GM19468 (cell line): ENCODE data around the gene TASOR.
"Not testable (repeated sequence)": the region's sequence is repeated elsewhere in the genome, so short reads cannot be mapped to it uniquely, and the experiment has no call there.

ENCODE experiments used
- ATAC-seq: cut with Tn5 transposase; IDR thresholded peaks from one replicate; pipeline ENCODE4 v1.9.1; 2021; ENCODE audit warnings: mild to moderate bottlenecking, moderate library complexity, moderate number of reproducible peaks; ENCODE audit not compliant: unreplicated experiment; ENCODE audit errors: extremely low read depth

Gene TASOR, protein sequence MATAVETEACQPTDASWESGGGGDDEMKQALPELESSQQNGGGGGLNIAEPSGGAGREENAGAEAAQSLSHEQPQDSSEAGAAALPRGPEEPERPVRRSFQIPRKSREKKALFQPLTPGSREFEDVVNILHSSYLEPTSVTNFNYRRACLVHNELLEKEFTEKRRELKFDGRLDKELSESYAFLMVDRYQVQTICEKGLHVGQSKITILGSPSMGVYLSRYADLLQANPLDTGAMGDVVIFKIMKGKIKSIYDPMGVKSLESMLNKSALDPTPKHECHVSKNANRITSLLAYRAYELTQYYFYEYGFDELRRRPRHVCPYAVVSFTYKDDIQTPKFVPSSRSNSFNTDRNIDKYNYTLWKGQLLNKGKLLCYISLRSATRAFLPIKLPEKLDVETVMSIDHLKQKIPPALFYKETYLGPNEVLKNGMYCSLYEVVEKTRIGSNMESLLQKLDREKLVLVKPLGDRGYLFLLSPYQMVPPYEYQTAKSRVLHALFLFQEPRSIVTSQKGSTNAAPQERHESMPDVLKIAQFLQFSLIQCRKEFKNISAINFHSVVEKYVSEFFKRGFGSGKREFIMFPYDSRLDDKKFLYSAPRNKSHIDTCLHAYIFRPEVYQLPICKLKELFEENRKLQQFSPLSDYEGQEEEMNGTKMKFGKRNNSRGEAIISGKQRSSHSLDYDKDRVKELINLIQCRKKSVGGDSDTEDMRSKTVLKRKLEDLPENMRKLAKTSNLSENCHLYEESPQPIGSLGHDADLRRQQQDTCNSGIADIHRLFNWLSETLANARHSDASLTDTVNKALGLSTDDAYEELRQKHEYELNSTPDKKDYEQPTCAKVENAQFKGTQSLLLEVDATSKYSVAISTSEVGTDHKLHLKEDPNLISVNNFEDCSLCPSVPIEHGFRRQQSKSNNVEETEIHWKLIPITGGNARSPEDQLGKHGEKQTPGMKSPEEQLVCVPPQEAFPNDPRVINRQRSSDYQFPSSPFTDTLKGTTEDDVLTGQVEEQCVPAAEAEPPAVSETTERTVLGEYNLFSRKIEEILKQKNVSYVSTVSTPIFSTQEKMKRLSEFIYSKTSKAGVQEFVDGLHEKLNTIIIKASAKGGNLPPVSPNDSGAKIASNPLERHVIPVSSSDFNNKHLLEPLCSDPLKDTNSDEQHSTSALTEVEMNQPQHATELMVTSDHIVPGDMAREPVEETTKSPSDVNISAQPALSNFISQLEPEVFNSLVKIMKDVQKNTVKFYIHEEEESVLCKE (N-terminal part only)

DNA sequence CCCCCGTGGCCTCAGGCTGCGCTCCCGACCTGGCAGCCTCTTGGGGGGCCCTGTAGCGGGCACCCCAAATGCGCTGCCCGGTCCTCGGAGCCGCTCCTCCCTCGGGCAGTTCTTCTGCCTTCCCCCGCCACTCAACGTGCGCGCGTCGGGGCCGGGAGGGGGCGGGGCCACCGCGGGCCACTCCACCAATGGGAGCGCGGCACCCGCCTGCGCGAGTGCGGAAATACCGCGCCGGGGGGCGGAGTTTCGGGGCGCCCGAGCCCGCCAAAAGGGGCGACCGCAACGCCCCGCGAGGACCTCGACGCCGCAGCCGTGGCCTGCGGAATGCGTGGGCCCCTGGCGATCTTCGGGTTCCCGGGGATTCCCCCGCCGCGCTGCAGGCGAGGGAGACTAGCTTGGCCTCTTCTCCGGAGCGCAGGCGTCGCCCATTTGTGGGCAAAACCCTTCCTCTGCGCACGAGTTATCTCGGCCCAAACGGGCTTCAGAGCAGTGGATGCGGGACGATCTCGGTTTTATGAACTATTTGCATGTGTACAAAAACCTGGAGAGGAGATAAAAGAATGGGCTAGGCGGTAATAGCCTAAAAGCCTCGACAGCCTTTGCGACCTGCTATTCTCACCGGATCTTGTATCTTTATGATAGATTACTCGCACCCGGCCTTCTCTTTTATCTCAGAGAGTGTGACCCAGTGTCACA is at the start of gene TASOR:
TASOR (minus strand) TSS at position 144 of the 696 bp plus-strand sequence. CDS start 259 bp downstream, outside the sequence.
- ATAC-seq, result peak; percentile 54

DNA sequence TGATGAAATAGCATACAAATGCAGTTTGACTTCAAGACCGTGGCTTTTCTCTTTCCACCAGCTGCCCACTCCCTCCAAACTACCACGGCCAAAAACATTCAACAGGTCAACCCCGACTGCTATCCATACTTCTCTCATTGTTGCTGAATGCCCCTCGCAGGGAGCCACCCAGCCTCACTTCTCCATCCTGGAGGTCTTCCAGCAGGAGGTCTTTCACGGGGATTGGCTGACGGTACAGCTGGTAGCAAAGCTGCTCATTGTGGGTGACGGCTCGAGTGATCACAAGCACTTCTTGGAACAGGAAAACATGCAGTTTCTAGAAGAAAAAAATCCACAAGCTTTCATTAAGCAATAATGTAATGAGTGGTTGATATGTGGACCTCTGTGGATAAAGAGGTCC is 49.0 kb upstream of the TASOR start:
- ATAC-seq, result no peak

DNA sequence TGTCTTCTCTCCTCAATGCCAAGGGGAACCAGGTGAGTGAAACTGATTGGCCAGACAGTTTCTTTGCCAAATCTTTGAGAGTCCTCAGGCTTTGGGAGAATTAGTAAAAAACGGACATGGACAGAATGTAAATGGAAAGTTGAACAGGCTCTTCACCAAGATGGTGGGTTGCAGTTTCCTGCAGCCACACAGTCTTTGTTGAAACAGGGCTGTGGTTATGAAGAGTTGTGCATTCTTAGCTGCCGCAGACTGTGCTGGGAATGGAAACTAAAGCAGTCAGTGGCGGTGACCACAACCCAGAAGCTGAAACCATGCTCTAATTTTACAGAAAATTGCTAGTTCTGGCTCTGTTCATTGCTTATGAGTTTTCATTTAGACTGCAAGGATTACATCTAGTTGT is 42.1 kb upstream of the TASOR start:
- ATAC-seq, result peak; percentile 78

DNA sequence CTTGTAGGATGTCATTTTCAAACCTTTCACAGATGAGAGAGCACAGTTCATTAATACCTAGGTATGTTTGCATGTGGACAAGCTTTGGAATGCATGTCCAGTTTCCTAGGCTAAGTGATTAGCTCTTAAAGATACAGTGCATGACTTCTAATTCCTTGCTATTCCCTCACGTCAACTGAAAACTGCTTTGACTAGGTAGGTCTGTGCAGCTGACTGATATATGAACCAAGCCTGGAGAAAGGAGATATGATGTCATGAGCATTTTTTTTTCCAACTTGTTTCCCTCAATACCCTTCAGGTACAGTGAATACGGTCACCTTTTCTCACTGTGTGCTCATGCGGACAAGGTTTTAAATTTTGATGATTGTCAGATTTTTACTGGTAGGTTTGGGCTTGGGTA is 41.6 kb upstream of the TASOR start:
- no peak for ATAC-seq

GRCh38 chr3:56720849-56721248 is 37.8 kb upstream of the TASOR start:
- no peak for ATAC-seq

DNA sequence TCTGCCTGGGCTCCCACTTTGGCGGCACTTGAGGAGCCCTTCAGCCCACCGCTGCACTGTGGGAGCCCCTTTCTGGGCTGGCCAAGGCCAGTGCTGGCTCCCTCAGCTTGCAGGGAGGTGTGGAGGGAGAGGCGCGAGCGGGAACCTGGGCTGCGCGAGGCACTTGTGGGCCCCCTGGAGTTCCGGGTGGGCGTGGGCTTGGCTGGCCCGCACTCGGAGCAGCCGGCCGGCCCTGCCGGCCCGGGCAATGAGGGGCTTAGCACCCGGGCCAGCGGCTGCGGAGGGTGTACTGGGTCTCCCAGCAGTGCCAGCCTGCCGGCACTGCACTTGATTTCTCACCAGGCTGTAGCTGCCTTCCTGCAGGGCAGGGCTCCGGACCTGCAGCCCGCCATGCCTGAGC is 35.7 kb upstream of the TASOR start:
- ATAC-seq, result not testable (repeated sequence)

DNA sequence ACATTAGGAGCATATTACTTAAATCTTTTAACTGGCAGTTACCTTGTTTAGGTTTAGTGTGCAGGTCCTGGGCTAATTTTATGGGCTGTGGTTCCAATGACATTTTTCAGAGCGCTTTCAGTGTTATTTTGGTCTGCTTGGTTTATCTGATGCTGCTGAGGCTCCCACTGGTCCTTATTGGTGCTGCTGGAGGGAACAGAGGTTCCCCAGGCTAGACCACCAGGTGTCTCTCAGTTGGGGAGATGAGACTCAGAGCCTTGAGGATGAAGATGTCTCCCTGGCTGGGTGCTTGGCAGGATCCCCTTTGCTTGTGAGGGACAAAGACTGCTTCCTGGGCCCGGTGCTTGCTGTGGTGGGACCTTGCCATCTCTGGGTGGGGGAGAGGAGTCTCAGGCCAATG is 28.3 kb upstream of the TASOR start:
- no peak for ATAC-seq

- not testable (repeated sequence) for ATAC-seq
Measured at GRCh38 chr3:56707412-56707811, 24.3 kb upstream of the TASOR start.

- no peak for ATAC-seq
Measured at GRCh38 chr3:56706629-56707028, 23.6 kb upstream of the TASOR start.

GRCh38 chr3:56704706-56705105 is 21.6 kb upstream of the TASOR start:
- no peak for ATAC-seq

- no peak for ATAC-seq
Measured at GRCh38 chr3:56702490-56703315, 19.6 kb upstream of the TASOR start.

DNA sequence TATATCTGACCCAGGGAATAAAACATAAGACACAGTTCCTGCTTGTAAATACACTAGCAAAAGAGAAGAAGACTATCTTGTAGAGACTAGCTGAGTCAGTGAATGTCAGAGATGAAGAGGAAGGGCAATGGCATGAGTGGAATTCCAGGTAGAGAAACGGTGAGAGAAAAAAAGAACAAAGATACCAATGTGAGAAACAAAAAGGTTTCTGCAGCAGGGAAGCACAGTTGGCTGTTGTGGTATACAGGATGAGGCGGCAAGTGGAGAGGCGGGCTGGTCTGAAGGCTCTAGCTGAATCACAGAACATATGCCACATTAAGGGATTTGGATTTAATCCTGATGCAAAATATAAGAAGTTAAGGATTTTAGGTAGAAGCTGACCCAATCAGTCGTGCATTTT is 17.1 kb upstream of the TASOR start:
- no peak for ATAC-seq

GRCh38 chr3:56694867-56695683 is 12.0 kb upstream of the TASOR start:
- no peak for ATAC-seq

DNA sequence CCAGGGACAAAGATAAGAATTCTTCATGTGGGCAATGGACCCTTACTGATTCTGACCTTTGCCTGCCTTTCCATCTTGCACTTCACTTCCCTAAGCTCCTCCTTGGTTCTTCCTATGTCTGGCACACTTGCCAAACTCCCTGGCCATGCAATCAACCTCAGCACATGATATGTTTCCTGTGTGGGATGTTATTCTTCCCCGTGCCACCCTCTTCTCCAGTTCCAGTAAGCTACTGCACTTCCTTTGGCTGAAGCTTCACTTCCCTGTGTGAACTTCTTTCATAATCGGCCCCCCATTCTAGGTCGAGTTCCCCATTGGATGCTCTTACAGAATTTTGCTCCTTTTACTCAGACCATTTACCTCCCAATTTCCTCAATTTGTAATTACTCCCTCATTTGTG is 10.7 kb upstream of the TASOR start:
- ATAC-seq, result no peak

GRCh38 chr3:56692520-56693433 is 9.7 kb upstream of the TASOR start:
- not testable (repeated sequence) for ATAC-seq

- ATAC-seq, result not testable (repeated sequence)
Measured at GRCh38 chr3:56692001-56692365, 8.9 kb upstream of the TASOR start.
